Karpas-422 (cell line): ENCODE results near the gene LIMCH1. TPM values are rescaled to one million over a fixed set of nuclear protein-coding genes. Genes with fewer than 3 reads are reported as not detected.

ENCODE experiments used
- DNase-seq: peaks from one replicate; pipeline ENCODE4 v3.0.0-alpha.2; 2015
- H2AFZ ChIP-seq: fragments of 200-600 bp; sonication (generic); 2 replicates; pipeline ENCODE4 v1.6.1; 2014; ENCODE audit warnings: antibody characterized with exemption, low read length, mixed read lengths
- H3K27ac ChIP-seq: fragments of 200-600 bp; sonication (generic); 2 replicates; pipeline ENCODE4 v1.5.1; 2014; ENCODE audit warnings: mild to moderate bottlenecking, low read length, moderate library complexity
- H3K27me3 ChIP-seq: fragments of 200-600 bp; sonication (generic); 2 replicates; pipeline ENCODE4 v1.6.1; 2014; ENCODE audit warnings: low read length, mixed read lengths
- H3K36me3 ChIP-seq: fragments of 200-600 bp; sonication (generic); 2 replicates; pipeline ENCODE4 v1.6.1; 2014; ENCODE audit warnings: low read length, mixed read lengths; ENCODE audit not compliant: insufficient read depth
- H3K4me1 ChIP-seq: fragments of 200-600 bp; sonication (generic); 2 replicates; pipeline ENCODE4 v1.6.1; 2014; ENCODE audit warnings: mild to moderate bottlenecking, low read length, mixed read lengths
- H3K4me2 ChIP-seq: fragments of 200-600 bp; sonication (generic); 2 replicates; pipeline ENCODE4 v1.6.1; 2014; ENCODE audit warnings: low read length, low read depth, mild to moderate bottlenecking; ENCODE audit not compliant: poor library complexity, severe bottlenecking
- H3K4me3 ChIP-seq: fragments of 200-600 bp; sonication (generic); 2 replicates; pipeline ENCODE4 v1.5.1; 2014; ENCODE audit warnings: mild to moderate bottlenecking, antibody characterized with exemption, low read length, mixed read lengths
- H3K79me2 ChIP-seq: fragments of 200-600 bp; sonication (generic); 2 replicates; pipeline ENCODE4 v1.6.1; 2014; ENCODE audit warnings: mild to moderate bottlenecking, low read length, mixed read lengths
- H3K9ac ChIP-seq: fragments of 200-600 bp; sonication (generic); 2 replicates; pipeline ENCODE4 v1.6.0; 2014; ENCODE audit warnings: low read length
- H3K9me2 ChIP-seq: fragments of 200-600 bp; sonication (generic), shearing (Covaris generic); replicated peaks from 2 replicates; pipeline ENCODE4 v1.6.0; 2014; ENCODE audit warnings: mild to moderate bottlenecking, low read length, moderate library complexity; ENCODE audit not compliant: insufficient read depth
- H3K9me3 ChIP-seq: fragments of 300-700, 200-600 bp; sonication (generic); 2 replicates; pipeline ENCODE4 v1.6.1; 2014; ENCODE audit warnings: low read length, mixed read lengths
- H4K20me1 ChIP-seq: fragments of 200-600 bp; sonication (generic); 2 replicates; pipeline ENCODE4 v1.6.1; 2014; ENCODE audit warnings: mild to moderate bottlenecking, antibody characterized with exemption, low read length, low read depth; ENCODE audit not compliant: insufficient read depth
- total RNA-seq: library from RNA; depleted of rRNA; stranded (reverse); fragments of >200 nt; shearing (Covaris generic); gene quantifications from 2 replicates; pipeline ENCODE4 v1.2.3, GENCODE V29; 2014; ENCODE audit warnings: low replicate concordance

The LIMCH1 gene
- total RNA-seq, 1 experiment from 2014 or later: not detected

DNA sequence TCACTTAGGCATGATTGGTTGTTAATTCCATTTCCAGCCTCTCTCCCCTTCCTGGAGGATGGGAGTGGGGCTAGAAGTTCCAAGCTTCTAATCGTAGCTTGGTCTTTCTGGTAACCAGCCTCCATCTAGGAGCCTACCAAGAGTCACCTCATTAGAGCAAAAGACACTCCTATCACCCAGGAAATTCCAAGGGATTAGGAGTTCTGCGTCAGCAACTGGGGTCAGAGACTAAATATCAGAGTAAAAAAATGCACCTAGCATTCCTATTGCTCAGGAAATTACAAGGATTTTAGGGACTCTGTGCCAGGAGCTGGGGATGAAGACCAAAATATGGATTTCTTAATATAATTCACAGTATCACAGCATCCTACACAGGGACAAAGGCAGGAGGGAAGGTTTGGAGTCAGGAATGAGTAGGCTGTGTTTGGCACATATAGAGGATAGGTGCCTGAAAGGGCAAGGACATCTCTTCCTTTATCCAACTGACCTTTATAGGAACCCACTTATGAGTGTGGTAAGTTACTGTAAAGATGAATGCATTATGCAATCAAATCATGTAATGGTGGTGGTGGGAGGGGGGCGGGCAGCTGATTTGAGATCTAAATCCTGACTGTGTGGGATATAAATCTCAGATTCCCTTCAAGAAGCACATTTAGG lies 30.5 kb upstream of the LIMCH1 start:
- DNase-seq: no peak
- H3K9ac ChIP-seq: no peak overlapping the region

DNA sequence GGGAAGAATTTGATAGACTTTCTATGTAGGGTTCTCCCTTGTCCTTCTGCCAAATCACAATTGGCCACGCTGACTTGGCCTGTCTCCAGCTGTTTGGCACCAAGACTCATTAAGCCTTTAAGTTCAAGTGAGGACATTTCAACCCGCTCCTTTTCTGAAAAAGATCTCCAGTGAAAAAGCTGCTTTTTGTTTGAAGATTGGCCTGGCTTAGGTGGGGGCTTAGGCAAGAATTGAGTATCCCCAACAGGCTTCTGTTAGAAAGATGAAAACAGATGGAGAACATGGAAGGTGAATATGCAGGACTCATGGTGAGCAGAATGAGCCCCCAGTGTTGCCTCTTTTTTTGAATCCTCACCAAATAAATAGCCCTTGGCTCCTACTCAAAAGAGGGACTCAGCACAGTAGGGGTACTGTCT lies 28.5 kb upstream of the LIMCH1 start:
- Histone ChIP-seq H3K9me3 (no peaks in the 10 kb centered on the region), H3K36me3 (no peaks in the 10 kb centered on the region), H3K9me2 (no peaks in the 10 kb centered on the region), H4K20me1 (no peaks in the 10 kb centered on the region), H3K27ac (no peak overlapping the region), H3K27me3 (no peaks in the 10 kb centered on the region), H3K4me1 (no peaks in the 10 kb centered on the region), H3K4me3 (no peak overlapping the region), H3K4me2 (no peak overlapping the region), H3K79me2 (no peaks in the 10 kb centered on the region), H3K9ac (no peak overlapping the region), H2AFZ (no peak overlapping the region)
- DNase-seq: no peak

More for the DNA sequence above, 30.5 kb upstream of the LIMCH1 start:
- no peak overlapping the region for H2AFZ ChIP-seq
- H3K4me3 ChIP-seq: no peak overlapping the region
- no peaks in the 10 kb centered on the region for H3K79me2 ChIP-seq
- no peaks in the 10 kb centered on the region for H3K9me3 ChIP-seq
- no peaks in the 10 kb centered on the region for H3K9me2 ChIP-seq
- no peak overlapping the region for H3K4me2 ChIP-seq
- no peaks in the 10 kb centered on the region for H3K36me3 ChIP-seq
- no peaks in the 10 kb centered on the region for H3K4me1 ChIP-seq
- H3K27me3 ChIP-seq: no peaks in the 10 kb centered on the region
- H4K20me1 ChIP-seq: no peaks in the 10 kb centered on the region
- H3K27ac ChIP-seq: no peak overlapping the region

DNA sequence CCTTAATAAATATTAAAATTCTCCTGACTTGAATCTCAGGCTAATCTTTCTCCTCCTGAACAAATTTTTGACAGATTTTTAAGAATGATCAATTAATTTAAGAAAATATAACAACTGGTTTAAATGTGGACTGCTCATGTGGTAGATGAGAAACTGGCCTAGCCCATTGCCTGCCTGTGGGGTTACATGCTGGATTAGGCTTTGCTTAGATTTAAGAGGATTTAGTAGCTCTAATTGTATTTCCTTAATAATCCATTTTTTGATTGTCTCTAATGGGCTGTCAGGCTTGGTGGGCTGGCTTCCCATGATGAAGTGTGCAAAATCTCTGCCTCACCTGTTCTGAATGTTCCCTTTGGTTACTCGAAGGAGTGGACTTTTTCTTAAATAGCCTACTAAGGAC lies 27.8 kb upstream of the LIMCH1 start:
- Histone ChIP-seq H3K36me3 (no peaks in the 10 kb centered on the region), H3K4me1 (no peaks in the 10 kb centered on the region), H3K79me2 (no peaks in the 10 kb centered on the region), H3K27ac (no peak overlapping the region), H3K9me3 (no peaks in the 10 kb centered on the region), H3K27me3 (no peaks in the 10 kb centered on the region), H3K9me2 (no peaks in the 10 kb centered on the region), H3K9ac (no peak overlapping the region), H4K20me1 (no peaks in the 10 kb centered on the region), H3K4me3 (no peak overlapping the region), H3K4me2 (no peak overlapping the region), H2AFZ (no peak overlapping the region)
- DNase-seq: no peak

DNA sequence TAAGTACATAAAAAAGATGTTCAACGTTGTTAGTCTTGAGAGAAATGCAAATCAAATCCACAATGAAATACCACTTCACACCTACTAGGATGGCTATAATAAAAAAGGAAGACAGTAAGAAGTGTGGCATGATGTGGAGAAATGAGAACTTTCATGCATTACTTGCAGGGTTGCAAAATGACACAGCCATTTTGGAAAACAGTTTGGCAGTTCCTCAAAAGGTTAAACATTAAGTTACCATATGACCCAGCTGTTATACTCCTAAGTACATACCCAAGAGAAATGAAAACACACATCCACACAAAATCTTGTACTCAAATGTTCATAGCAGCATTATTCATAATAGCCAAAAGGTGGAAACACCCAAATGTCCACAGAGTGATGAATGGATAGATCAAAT lies 25.8 kb upstream of the LIMCH1 start:
- H3K9me2 ChIP-seq: no peaks in the 10 kb centered on the region
- H3K4me2 ChIP-seq: no peak overlapping the region
- no peak overlapping the region for H3K9ac ChIP-seq
- no peaks in the 10 kb centered on the region for H3K27me3 ChIP-seq
- no peak overlapping the region for H2AFZ ChIP-seq
- no peaks in the 10 kb centered on the region for H4K20me1 ChIP-seq
- no peak overlapping the region for H3K27ac ChIP-seq
- H3K4me3 ChIP-seq: no peak overlapping the region
- no peaks in the 10 kb centered on the region for H3K36me3 ChIP-seq
- DNase-seq: no peak
- H3K9me3 ChIP-seq: no peaks in the 10 kb centered on the region
- H3K4me1 ChIP-seq: no peaks in the 10 kb centered on the region
- no peaks in the 10 kb centered on the region for H3K79me2 ChIP-seq

DNA sequence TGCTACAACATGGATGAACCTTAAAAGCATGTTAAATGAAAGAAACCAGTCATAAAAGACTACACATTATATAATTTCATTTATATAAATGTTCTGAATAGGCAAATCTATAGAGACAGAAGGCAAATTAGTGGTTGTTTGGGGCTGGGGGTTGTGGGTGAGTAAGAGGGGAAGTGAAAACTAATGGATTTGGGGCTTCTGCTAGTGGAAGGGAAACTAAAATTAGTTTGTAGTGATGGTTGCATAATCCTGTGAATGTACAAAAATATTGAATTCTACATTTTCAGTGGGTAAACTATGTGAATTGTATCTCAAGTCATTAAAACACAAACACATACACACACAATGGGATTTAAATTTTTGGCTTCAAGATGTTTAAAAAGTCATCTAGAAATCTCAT lies 25.4 kb upstream of the LIMCH1 start:
- Histone ChIP-seq H3K9me3 (no peaks in the 10 kb centered on the region), H3K9me2 (no peaks in the 10 kb centered on the region), H2AFZ (no peak overlapping the region), H3K79me2 (no peaks in the 10 kb centered on the region), H3K27ac (no peak overlapping the region), H3K4me2 (no peak overlapping the region), H3K9ac (no peak overlapping the region), H3K36me3 (no peaks in the 10 kb centered on the region), H3K4me3 (no peak overlapping the region), H3K4me1 (no peaks in the 10 kb centered on the region), H4K20me1 (no peaks in the 10 kb centered on the region), H3K27me3 (no peaks in the 10 kb centered on the region)
- DNase-seq: no peak

DNA sequence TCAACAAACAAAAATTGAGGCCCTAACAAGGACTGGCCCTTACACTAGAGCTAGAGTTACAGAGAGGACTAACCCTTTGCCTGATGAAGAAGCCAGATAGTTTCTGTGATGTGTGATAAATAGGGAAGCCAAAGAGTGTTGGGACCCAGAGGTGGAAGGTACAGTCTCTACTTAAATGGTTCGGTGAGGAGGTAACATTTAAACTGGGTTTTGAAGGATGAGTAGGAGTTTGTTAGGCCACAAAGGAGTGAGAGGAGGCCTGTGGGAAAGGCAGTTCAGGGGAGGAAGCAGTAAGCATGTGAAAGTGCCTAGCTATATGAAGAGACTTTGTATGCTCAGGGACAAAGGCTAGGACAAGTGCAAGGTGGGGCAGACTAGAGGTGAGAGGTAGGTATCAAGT lies 23.8 kb upstream of the LIMCH1 start:
- no peaks in the 10 kb centered on the region for H3K36me3 ChIP-seq
- no peak overlapping the region for H3K9ac ChIP-seq
- H3K9me2 ChIP-seq: no peaks in the 10 kb centered on the region
- H4K20me1 ChIP-seq: no peaks in the 10 kb centered on the region
- no peak overlapping the region for H3K4me3 ChIP-seq
- no peaks in the 10 kb centered on the region for H3K9me3 ChIP-seq
- H3K4me1 ChIP-seq: no peaks in the 10 kb centered on the region
- no peak overlapping the region for H2AFZ ChIP-seq
- no peak for DNase-seq
- H3K4me2 ChIP-seq: no peak overlapping the region
- H3K27ac ChIP-seq: no peak overlapping the region
- no peaks in the 10 kb centered on the region for H3K27me3 ChIP-seq
- no peaks in the 10 kb centered on the region for H3K79me2 ChIP-seq

DNA sequence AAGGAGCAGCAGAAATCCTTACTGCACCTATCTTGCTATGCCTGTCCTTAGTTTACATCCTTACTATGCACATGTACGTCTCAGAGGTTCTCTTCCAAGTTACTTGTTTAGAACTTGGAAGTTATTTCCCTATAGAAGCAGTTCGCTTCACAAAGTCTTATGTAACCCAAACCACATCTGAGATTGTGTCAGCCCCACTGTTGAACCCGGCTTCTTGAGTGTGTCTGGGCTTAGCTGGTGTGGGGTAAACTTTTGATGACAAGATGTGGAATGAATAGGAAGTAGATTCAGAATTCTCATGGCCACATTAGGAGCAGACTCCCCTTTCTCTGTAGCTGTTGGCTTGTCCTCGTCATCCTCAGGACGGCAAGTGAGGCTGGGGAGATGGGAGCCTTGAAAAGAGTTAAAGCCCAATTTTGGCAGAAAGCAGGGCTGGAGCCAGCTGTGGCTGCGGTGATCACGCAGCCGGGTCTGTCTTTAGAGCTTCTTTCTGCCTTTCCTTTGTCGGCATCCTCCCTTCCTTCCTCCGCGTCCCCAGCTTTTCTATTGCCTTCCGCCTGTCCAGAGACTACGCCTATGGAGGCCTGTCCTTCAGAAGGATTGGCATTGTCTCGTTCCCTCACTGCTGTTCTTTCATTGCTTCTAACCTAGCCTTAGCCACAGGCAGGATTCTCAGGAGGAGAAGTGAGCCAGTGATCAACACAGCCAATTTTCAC lies 23.0 kb upstream of the LIMCH1 start:
- Histone ChIP-seq H3K4me3 (no peak overlapping the region), H3K4me1 (no peaks in the 10 kb centered on the region), H3K79me2 (no peaks in the 10 kb centered on the region), H3K36me3 (no peaks in the 10 kb centered on the region), H3K9ac (no peak overlapping the region), H4K20me1 (no peaks in the 10 kb centered on the region), H3K27me3 (no peaks in the 10 kb centered on the region), H2AFZ (no peak overlapping the region), H3K9me3 (no peaks in the 10 kb centered on the region), H3K27ac (no peak overlapping the region), H3K9me2 (no peaks in the 10 kb centered on the region), H3K4me2 (no peak overlapping the region)
- no peak for DNase-seq

DNA sequence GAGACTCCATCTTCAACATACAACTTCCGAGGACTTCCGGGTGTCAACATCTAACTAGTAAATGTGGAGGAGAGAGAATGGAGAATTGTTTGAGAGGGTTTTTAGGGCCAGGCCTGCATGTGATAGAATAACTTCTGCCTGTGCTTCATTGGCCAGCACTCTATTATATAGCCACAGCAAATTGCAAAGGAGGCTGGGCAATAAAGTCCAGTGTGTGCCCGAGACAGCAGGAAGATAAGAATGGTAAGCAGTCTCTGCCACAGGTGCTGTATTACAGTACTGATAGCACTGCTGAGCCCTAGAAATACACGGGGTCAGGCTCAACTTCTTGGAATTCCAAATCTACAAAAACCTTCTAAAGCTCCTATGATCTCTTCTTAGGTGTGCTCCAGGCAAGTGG lies 20.8 kb upstream of the LIMCH1 start:
- H3K4me3 ChIP-seq: no peak overlapping the region
- no peaks in the 10 kb centered on the region for H3K4me1 ChIP-seq
- no peak overlapping the region for H3K4me2 ChIP-seq
- H3K27me3 ChIP-seq: no peaks in the 10 kb centered on the region
- no peak overlapping the region for H2AFZ ChIP-seq
- H3K9me3 ChIP-seq: no peaks in the 10 kb centered on the region
- H3K36me3 ChIP-seq: no peaks in the 10 kb centered on the region
- H3K79me2 ChIP-seq: no peaks in the 10 kb centered on the region
- H3K9me2 ChIP-seq: no peaks in the 10 kb centered on the region
- no peak for DNase-seq
- no peak overlapping the region for H3K9ac ChIP-seq
- no peak overlapping the region for H3K27ac ChIP-seq
- no peaks in the 10 kb centered on the region for H4K20me1 ChIP-seq
